GM12892 (cell line): ENCODE data around the gene TSPAN9.
A peak's percentile ranks its signal among the peaks of the same experiment; 100 is the strongest.

Source experiments
- DNase-seq: peaks from one replicate; pipeline ENCODE4 v3.0.0; 2011; ENCODE audit not compliant: insufficient read length
- FAIRE-seq: peaks from 2 replicates; lab custom pipeline; 2011; peaks lifted over from hg19 to GRCh38; lab: Jason Lieb, UNC
- POLR2A ChIP-seq: IDR thresholded peaks from 2 replicates; pipeline ENCODE4 v1.6.1; 2011; ENCODE audit warnings: low read depth, low read length, control low read depth
- POLR2AphosphoS5 ChIP-seq: IDR thresholded peaks from 2 replicates; pipeline ENCODE4 v1.6.1; 2011; ENCODE audit warnings: low read depth, low read length, control low read depth
- TAF1 ChIP-seq: IDR thresholded peaks from 2 replicates; pipeline ENCODE4 v1.6.1; 2011; ENCODE audit warnings: low read depth, mild to moderate bottlenecking, control low read depth, low read length, borderline replicate concordance

Gene TSPAN9

GRCh38 chr12:3069714-3070113, 7.5 kb upstream of the TSPAN9 start:
- TF ChIP-seq TAF1 (no peak), POLR2AphosphoS5 (no peak), POLR2A (no peak)
- DNase-seq (no peak), FAIRE-seq (no peak)

- DNase-seq (no peak), FAIRE-seq (no peak)
- TF ChIP-seq TAF1, result no peak
- no peak for TF ChIP-seq POLR2A
- TF ChIP-seq POLR2AphosphoS5, result no peak
Measured at GRCh38 chr12:3071107-3071506, 6.1 kb upstream of the TSPAN9 start.

- FAIRE-seq (no peak), DNase-seq (no peak)
- no peak for TF ChIP-seq POLR2A
- no peak for TF ChIP-seq TAF1
- no peak for TF ChIP-seq POLR2AphosphoS5
Measured at GRCh38 chr12:3071710-3072109, 5.5 kb upstream of the TSPAN9 start.

GRCh38 chr12:3073438-3074250, 3.5 kb upstream of the TSPAN9 start:
- TF ChIP-seq POLR2A, result no peak
- TF ChIP-seq POLR2AphosphoS5, result no peak
- TF ChIP-seq TAF1, result no peak
- FAIRE-seq, result peak; percentile 89
- DNase-seq, result peak; percentile 70

- DNase-seq (no peak), FAIRE-seq (no peak)
- TF ChIP-seq POLR2AphosphoS5 (no peak), POLR2A (no peak), TAF1 (no peak)
Measured at GRCh38 chr12:3075315-3075714, 1.9 kb upstream of the TSPAN9 start.

- TF ChIP-seq POLR2AphosphoS5, result no peak
- no peak for TF ChIP-seq TAF1
- no peak for TF ChIP-seq POLR2A
- DNase-seq (no peak), FAIRE-seq (no peak)
Measured at GRCh38 chr12:3077572-3078081, 448 bp downstream of the TSPAN9 start.

- FAIRE-seq (no peak), DNase-seq (no peak)
- TF ChIP-seq TAF1 (no peak), POLR2AphosphoS5 (no peak), POLR2A (no peak)
Measured at GRCh38 chr12:3078086-3078820, 1.1 kb downstream of the TSPAN9 start.

- DNase-seq (no peak), FAIRE-seq (no peak)
- no peak for TF ChIP-seq POLR2A
- no peak for TF ChIP-seq POLR2AphosphoS5
- TF ChIP-seq TAF1, result no peak
Measured at GRCh38 chr12:3081091-3081490, 3.9 kb downstream of the TSPAN9 start.

- no peak for DNase-seq
- no peak for FAIRE-seq
- TF ChIP-seq POLR2A (no peak), POLR2AphosphoS5 (no peak), TAF1 (no peak)
Measured at GRCh38 chr12:3081886-3082285, 4.7 kb downstream of the TSPAN9 start.

GRCh38 chr12:3083241-3083920, 6.2 kb downstream of the TSPAN9 start:
- TF ChIP-seq TAF1 (no peak), POLR2AphosphoS5 (no peak), POLR2A (no peak)
- no peak for FAIRE-seq
- DNase-seq, result no peak

- no peak for DNase-seq
- FAIRE-seq, result no peak
- TF ChIP-seq TAF1 (no peak), POLR2A (no peak), POLR2AphosphoS5 (no peak)
Measured at GRCh38 chr12:3083921-3084347, 6.8 kb downstream of the TSPAN9 start.
